ENCODE results near the gene ADGRG7.

DNA sequence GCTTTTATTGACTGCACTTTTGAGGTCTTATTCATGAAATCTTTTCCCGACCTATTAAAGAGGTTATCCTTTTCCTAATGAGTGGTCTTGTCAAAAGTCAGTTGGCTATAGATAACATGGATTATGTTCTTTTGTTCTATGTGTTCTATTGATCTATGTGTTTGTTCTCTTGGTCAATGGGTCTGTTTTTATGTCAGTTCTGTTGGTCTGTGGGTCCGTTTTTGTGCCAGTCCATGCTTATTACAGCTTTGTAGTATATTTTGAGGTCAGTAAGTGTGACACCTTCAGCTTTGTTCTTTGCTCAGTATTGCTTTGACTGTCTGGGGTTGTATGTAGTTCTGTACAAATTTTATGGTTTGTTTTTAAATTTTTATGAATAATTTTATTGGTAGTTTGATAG lies 107.7 kb downstream of the ADGRG7 start:
- no peak for TF ChIP-seq EZH2 (optimal IDR thresholded peaks at IDR 0.05; ENCODE audit: low read depth, low read length)
- TF ChIP-seq, protein P1, sequence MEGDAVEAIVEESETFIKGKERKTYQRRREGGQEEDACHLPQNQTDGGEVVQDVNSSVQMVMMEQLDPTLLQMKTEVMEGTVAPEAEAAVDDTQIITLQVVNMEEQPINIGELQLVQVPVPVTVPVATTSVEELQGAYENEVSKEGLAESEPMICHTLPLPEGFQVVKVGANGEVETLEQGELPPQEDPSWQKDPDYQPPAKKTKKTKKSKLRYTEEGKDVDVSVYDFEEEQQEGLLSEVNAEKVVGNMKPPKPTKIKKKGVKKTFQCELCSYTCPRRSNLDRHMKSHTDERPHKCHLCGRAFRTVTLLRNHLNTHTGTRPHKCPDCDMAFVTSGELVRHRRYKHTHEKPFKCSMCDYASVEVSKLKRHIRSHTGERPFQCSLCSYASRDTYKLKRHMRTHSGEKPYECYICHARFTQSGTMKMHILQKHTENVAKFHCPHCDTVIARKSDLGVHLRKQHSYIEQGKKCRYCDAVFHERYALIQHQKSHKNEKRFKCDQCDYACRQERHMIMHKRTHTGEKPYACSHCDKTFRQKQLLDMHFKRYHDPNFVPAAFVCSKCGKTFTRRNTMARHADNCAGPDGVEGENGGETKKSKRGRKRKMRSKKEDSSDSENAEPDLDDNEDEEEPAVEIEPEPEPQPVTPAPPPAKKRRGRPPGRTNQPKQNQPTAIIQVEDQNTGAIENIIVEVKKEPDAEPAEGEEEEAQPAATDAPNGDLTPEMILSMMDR (IDR thresholded peaks at IDR 0.05; ENCODE audit: low read length) = no peak

Measured in MM.1S (cell line).